ENCODE data around the gene WHRN. TPM values are rescaled to one million over a fixed set of nuclear protein-coding genes. Genes with fewer than 3 reads are reported as not detected.

Gene WHRN
- total RNA-seq, 2 donors from 2014 or later = 6.1 to 7.0 TPM

GRCh38 chr9:114367366-114367765 lies 137.9 kb downstream of the WHRN start:
- DNase-seq = no peak
- ATAC-seq = no peak
- intact Hi-C loops (cut with DNase I, micrococcal nuclease) = no loop called here

GRCh38 chr9:114366334-114367128 lies 138.7 kb downstream of the WHRN start:
- intact Hi-C loops (cut with DNase I, micrococcal nuclease) = no loop called here
- ATAC-seq (peak; percentile 53), DNase-seq (no peak)

- intact Hi-C loops (cut with DNase I, micrococcal nuclease) = no loop called here
- no peak for ATAC-seq
Observed at GRCh38 chr9:114365194-114365593, 140.1 kb downstream of the WHRN start.

GRCh38 chr9:114364134-114365041 lies 140.9 kb downstream of the WHRN start:
- intact Hi-C loops (cut with DNase I, micrococcal nuclease) = no loop called here
- DNase-seq (no peak), ATAC-seq (no peak)

More at GRCh38 chr9:114365194-114365593, 140.1 kb downstream of the WHRN start:
- no peak for DNase-seq

GRCh38 chr9:114363424-114363823 lies 141.8 kb downstream of the WHRN start:
- peak in 1 of 2 donors; percentile 18 for DNase-seq
- intact Hi-C loops (cut with DNase I, micrococcal nuclease) = no loop called here
- ATAC-seq = no peak

- DNase-seq (peak in 1 of 2 donors; percentile 19), ATAC-seq (no peak)
- intact Hi-C loops (cut with DNase I, micrococcal nuclease) = no loop called here
Observed at GRCh38 chr9:114362394-114362793, 142.9 kb downstream of the WHRN start.

- intact Hi-C loops (cut with DNase I, micrococcal nuclease) = no loop called here
- DNase-seq = peak in 1 of 2 donors; percentile 9
Observed at GRCh38 chr9:114361542-114361941, 143.7 kb downstream of the WHRN start.

GRCh38 chr9:114359801-114360200 lies 145.5 kb downstream of the WHRN start:
- DNase-seq (peak in 1 of 2 donors; percentile 11), ATAC-seq (no peak)
- intact Hi-C loops (cut with DNase I, micrococcal nuclease) = no loop called here

More at GRCh38 chr9:114361542-114361941, 143.7 kb downstream of the WHRN start:
- no peak for ATAC-seq

GRCh38 chr9:114357911-114358328 lies 147.4 kb downstream of the WHRN start:
- ATAC-seq = no peak
- no peak for DNase-seq
- intact Hi-C loops (cut with DNase I, micrococcal nuclease) = no loop called here

- intact Hi-C loops (cut with DNase I, micrococcal nuclease) = no loop called here
- ATAC-seq = no peak
Observed at GRCh38 chr9:114357360-114357759, 147.9 kb downstream of the WHRN start.

GRCh38 chr9:114356792-114357191 lies 148.5 kb downstream of the WHRN start:
- DNase-seq (peak in 1 of 2 donors; percentile 10), ATAC-seq (no peak)
- intact Hi-C loops (cut with DNase I, micrococcal nuclease) = no loop called here

More at GRCh38 chr9:114357360-114357759, 147.9 kb downstream of the WHRN start:
- DNase-seq = peak in 1 of 2 donors; percentile 0

GRCh38 chr9:114355821-114356220 lies 149.5 kb downstream of the WHRN start:
- DNase-seq (peak in 1 of 2 donors; percentile 12), ATAC-seq (no peak)
- intact Hi-C loops (cut with DNase I, micrococcal nuclease) = no loop called here

Other genes with a start within 250 kb of the WHRN start
- not detected for gene ORM1, start 182.4 kb downstream of the WHRN start, total RNA-seq
- not detected for gene ORM2, start 175.6 kb downstream of the WHRN start, total RNA-seq
- 10 to 100 TPM; 32.4 to 35.9 TPM for gene AKNA, start 117.5 kb downstream of the WHRN start, total RNA-seq
- gene ATP6V1G1, start 82.3 kb upstream of the WHRN start, total RNA-seq = 10 to 100 TPM; 66.9 to 74.3 TPM
- gene TMEM268, start 105.8 kb upstream of the WHRN start, total RNA-seq = 1 to 10 TPM; 6.8 to 9.4 TPM
- gene TEX53, start 152.3 kb upstream of the WHRN start, total RNA-seq = not detected
- gene TEX48, start 176.7 kb upstream of the WHRN start, total RNA-seq = not detected

Data from left colon (tissue), 2 donors.